Mucosa of stomach (tissue), 1 donor: Measurements from ENCODE around the gene OTUD1.

Experiments
- H3K27me3 ChIP-seq: one replicate; pipeline ENCODE4 v1.7.0; 2013; ENCODE audit warnings: mild to moderate bottlenecking, low read length; ENCODE audit not compliant: control insufficient read depth, insufficient read depth
- H3K36me3 ChIP-seq: one replicate; pipeline ENCODE4 v1.7.0; 2013; ENCODE audit warnings: low read length; ENCODE audit not compliant: control insufficient read depth, insufficient read depth
- H3K4me1 ChIP-seq: one replicate; pipeline ENCODE4 v1.7.0; 2013; ENCODE audit warnings: mild to moderate bottlenecking, low read length; ENCODE audit not compliant: control insufficient read depth, insufficient read depth
- H3K4me3 ChIP-seq: one replicate; pipeline ENCODE4 v1.7.0; 2013; ENCODE audit warnings: low read length
- H3K9ac ChIP-seq: one replicate; pipeline ENCODE4 v1.7.0; 2013; ENCODE audit warnings: mild to moderate bottlenecking, low read length, moderate library complexity
- H3K9me3 ChIP-seq: one replicate; pipeline ENCODE4 v1.7.0; 2013; ENCODE audit warnings: mild to moderate bottlenecking, low read length, moderate library complexity; ENCODE audit not compliant: control insufficient read depth
- donor health status: Pancreatic carcinoma.

OTUD1 gene

DNA sequence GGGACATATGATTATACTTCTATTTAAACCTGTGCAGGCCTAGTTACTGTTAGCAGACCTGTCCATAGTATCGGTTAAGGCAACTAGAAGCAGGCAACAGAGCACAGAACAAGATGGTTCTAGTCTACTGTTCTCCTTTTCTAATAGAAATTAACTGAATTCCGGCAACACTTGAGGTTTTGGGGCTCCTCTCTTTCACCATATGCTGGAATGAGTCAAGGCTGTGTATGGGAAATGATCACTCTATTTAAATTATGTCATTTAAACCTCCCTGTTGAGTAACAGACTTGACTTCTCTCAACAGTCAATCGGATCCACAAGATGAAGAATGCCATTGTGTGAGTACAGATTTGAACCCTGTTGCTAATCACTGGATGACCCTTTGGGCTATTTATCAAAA, 6.2 kb upstream of the OTUD1 start:
- Histone ChIP-seq H3K9me3 (no peaks in the 10 kb centered on the region), H3K27me3 (no peaks in the 10 kb centered on the region), H3K4me3 (no peak overlapping the region), H3K4me1 (peaks cover 37% of the 10 kb centered on the region), H3K9ac (peak overlapping the region; percentile 25), H3K36me3 (no peaks in the 10 kb centered on the region)

- Histone ChIP-seq H3K27me3 (no peaks in the 10 kb centered on the region), H3K9me3 (no peaks in the 10 kb centered on the region), H3K4me1 (peaks cover 46% of the 10 kb centered on the region), H3K4me3 (no peak overlapping the region), H3K36me3 (no peaks in the 10 kb centered on the region), H3K9ac (no peak overlapping the region)
Observed at GRCh38 chr10:23433701-23434100, 5.2 kb upstream of the OTUD1 start.

GRCh38 chr10:23435378-23435777, 3.5 kb upstream of the OTUD1 start:
- peaks cover 42% of the 10 kb centered on the region for H3K4me1 ChIP-seq

GRCh38 chr10:23436983-23437382, 1.9 kb upstream of the OTUD1 start:
- Histone ChIP-seq H3K9ac (no peak overlapping the region), H3K36me3 (no peaks in the 10 kb centered on the region), H3K4me3 (no peak overlapping the region), H3K9me3 (no peaks in the 10 kb centered on the region), H3K4me1 (peaks cover 32% of the 10 kb centered on the region), H3K27me3 (no peaks in the 10 kb centered on the region)

More at GRCh38 chr10:23435378-23435777, 3.5 kb upstream of the OTUD1 start:
- Histone ChIP-seq H3K36me3 (no peaks in the 10 kb centered on the region), H3K4me3 (no peak overlapping the region), H3K9ac (no peak overlapping the region), H3K27me3 (no peaks in the 10 kb centered on the region), H3K9me3 (no peaks in the 10 kb centered on the region)

DNA sequence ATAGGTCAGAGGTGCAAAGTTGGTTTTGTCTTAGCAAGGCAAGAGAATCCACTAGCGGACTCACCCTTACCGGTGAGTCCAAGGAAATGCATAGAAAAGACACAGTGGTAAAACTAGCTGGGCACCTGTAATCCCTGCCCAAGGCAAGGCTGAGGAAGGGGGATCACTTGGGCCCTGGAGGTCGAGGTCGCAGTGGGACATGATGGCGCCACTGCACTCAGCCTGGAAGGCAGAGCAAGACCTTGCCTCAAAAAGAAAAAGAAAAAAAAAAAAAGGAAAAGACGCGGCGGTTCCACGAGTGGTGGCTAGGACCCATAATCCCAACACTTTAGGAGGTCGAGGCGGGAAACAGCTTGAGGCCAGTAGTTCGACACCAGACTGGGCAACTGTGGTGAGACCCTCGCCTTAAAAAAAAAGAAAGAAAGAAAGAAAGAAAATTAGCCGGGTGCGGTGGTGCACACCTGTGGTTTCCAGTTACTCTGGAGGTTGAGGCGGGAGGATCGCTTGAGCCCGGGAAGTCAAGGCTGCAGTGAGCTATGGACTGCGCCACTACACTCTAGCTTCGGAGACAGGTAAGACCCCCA, 820 bp upstream of the OTUD1 start:
- H3K9me3 ChIP-seq, result no peaks in the 10 kb centered on the region
- no peaks in the 10 kb centered on the region for H3K36me3 ChIP-seq
- H3K27me3 ChIP-seq, result no peaks in the 10 kb centered on the region
- H3K4me3 ChIP-seq, result no peak overlapping the region
- peaks cover 22% of the 10 kb centered on the region for H3K4me1 ChIP-seq
- peak overlapping the region; percentile 69 for H3K9ac ChIP-seq

GRCh38 chr10:23439452-23439960, 631 bp downstream of the OTUD1 start:
- peaks cover 20% of the 10 kb centered on the region for H3K4me1 ChIP-seq
- H3K36me3 ChIP-seq, result peaks cover 4% of the 10 kb centered on the region
- H3K4me3 ChIP-seq, result no peak overlapping the region
- H3K9ac ChIP-seq, result peak overlapping the region; percentile 89
- H3K27me3 ChIP-seq, result no peaks in the 10 kb centered on the region
- no peaks in the 10 kb centered on the region for H3K9me3 ChIP-seq

DNA sequence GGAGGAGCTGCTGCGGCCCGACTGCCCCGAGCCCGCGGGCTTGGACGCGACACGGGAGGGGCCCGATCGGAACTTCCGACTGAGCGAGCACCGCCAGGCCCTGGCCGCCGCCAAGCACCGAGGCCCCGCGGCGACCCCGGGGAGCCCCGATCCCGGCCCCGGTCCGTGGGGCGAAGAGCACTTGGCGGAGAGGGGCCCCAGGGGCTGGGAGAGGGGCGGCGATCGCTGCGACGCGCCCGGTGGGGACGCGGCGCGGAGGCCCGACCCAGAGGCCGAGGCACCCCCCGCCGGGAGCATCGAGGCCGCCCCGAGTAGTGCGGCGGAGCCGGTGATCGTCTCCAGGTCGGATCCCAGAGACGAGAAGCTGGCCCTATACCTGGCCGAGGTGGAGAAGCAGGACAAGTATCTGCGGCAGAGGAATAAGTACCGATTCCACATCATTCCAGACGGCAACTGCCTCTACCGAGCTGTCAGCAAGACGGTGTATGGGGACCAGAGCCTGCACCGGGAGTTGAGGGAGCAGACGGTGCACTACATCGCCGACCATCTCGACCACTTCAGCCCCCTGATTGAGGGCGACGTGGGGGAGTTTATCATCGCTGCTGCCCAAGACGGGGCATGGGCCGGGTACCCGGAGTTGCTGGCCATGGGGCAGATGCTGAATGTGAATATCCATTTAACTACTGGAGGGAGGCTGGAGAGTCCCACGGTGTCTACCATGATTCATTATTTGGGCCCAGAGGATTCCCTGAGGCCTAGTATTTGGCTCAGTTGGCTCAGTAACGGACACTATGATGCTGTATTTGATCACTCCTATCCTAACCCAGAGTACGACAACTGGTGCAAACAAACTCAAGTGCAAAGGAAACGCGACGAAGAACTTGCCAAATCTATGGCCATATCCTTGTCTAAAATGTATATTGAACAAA, 1.4 kb downstream of the OTUD1 start:
- Histone ChIP-seq H3K4me1 (peaks cover 20% of the 10 kb centered on the region), H3K27me3 (no peaks in the 10 kb centered on the region), H3K36me3 (peaks cover 4% of the 10 kb centered on the region), H3K9ac (peak overlapping the region; percentile 89), H3K9me3 (no peaks in the 10 kb centered on the region), H3K4me3 (peak overlapping the region; percentile 48)

GRCh38 chr10:23441251-23441650, 2.4 kb downstream of the OTUD1 start:
- no peaks in the 10 kb centered on the region for H3K27me3 ChIP-seq
- peak overlapping the region; percentile 48 for H3K4me3 ChIP-seq
- H3K9ac ChIP-seq, result peak overlapping the region; percentile 89
- no peaks in the 10 kb centered on the region for H3K9me3 ChIP-seq
- H3K4me1 ChIP-seq, result peaks cover 26% of the 10 kb centered on the region
- H3K36me3 ChIP-seq, result peaks cover 7% of the 10 kb centered on the region

DNA sequence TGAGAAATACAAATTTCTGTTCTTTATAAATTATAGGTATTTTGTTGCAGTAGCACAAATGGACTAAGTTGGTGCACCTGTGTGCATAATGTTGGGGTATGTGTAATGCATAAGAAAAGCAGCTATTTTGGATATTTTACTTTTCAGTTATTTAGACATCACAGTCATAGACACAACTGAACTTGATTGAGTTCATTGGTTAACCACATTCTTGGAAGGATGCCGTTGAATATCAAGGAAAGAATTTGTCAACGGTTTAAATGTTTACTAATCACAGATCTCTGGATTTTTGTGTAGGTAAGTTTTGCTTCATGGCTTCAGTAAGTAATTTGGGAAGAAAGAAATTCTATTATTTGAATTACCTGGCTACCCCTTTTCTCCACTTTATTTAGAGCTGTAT, 4.1 kb downstream of the OTUD1 start:
- no peaks in the 10 kb centered on the region for H3K27me3 ChIP-seq
- peak overlapping the region; percentile 89 for H3K9ac ChIP-seq
- no peak overlapping the region for H3K4me3 ChIP-seq
- peaks cover 7% of the 10 kb centered on the region for H3K36me3 ChIP-seq
- H3K4me1 ChIP-seq, result peaks cover 12% of the 10 kb centered on the region
- no peaks in the 10 kb centered on the region for H3K9me3 ChIP-seq

DNA sequence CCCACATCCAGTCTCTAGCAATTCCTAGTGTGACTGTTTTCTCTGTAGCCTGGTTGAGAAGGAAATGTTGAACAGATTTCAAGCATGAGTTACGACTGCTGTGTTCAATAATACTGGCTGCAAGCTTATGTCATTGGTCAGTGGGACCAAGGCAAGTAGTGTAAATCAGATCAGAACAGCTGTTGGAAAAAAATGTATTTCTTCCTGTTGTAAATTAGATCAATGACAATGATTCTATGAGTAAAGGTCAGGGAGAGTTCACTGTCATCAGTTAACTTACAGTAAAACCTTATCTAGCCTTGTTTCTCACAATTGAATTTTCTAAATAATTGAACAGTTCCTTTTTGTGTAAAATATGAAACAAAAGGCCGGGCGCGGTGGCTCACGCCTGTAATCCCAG, 6.7 kb downstream of the OTUD1 start:
- no peaks in the 10 kb centered on the region for H3K27me3 ChIP-seq
- no peak overlapping the region for H3K9ac ChIP-seq
- peaks cover 7% of the 10 kb centered on the region for H3K36me3 ChIP-seq
- H3K4me1 ChIP-seq, result peaks cover 6% of the 10 kb centered on the region
- no peaks in the 10 kb centered on the region for H3K9me3 ChIP-seq
- H3K4me3 ChIP-seq, result no peak overlapping the region

- peaks cover 6% of the 10 kb centered on the region for H3K4me1 ChIP-seq
- H3K9ac ChIP-seq, result no peak overlapping the region
- H3K9me3 ChIP-seq, result no peaks in the 10 kb centered on the region
- no peaks in the 10 kb centered on the region for H3K27me3 ChIP-seq
- H3K36me3 ChIP-seq, result peaks cover 5% of the 10 kb centered on the region
- no peak overlapping the region for H3K4me3 ChIP-seq
Observed at GRCh38 chr10:23448323-23448722, 9.4 kb downstream of the OTUD1 start.
